Omental fat pad (tissue), 4 donors: ENCODE results near the gene VSTM2A. TPM values are rescaled to one million over a fixed set of nuclear protein-coding genes. Genes with fewer than 3 reads are reported as not detected.

ENCODE experiments used
- ATAC-seq: fragments of 150-250 bp; one replicate; pipeline ENCODE4 v1.9.1; 2016; ENCODE audit warnings: mild to moderate bottlenecking, moderate library complexity; ENCODE audit not compliant: low FRiP score
- DNase-seq: peaks from one replicate; pipeline ENCODE4 v3.0.0-alpha.2; 2019; ENCODE audit warnings: low spot score
- small RNA-seq: library from RNA; depleted of rRNA; stranded (forward); fragments of <200 nt; gene quantifications from one replicate; pipeline ENCODE3, GENCODE V24; 2016
- total RNA-seq, 4 donors: library from RNA; depleted of rRNA; stranded (reverse); fragments of >200 nt; gene quantifications; one replicate each; pipeline ENCODE4 v1.1.0, GENCODE V29; 2016
- TF ChIP-seq, protein P1 (sequence below), 3 donors: fragments of 450-650 bp; IDR thresholded peaks; one replicate each; pipeline ENCODE4 v1.5.1; 2016 to 2017; ENCODE audit warnings: antibody characterized with exemption in 3 of 3, mild to moderate bottlenecking in 3 of 3, moderate library complexity in 2 of 3

VSTM2A gene
- total RNA-seq, 4 donors from 2014 or later, result 0.37 TPM; not detected in 3

DNA sequence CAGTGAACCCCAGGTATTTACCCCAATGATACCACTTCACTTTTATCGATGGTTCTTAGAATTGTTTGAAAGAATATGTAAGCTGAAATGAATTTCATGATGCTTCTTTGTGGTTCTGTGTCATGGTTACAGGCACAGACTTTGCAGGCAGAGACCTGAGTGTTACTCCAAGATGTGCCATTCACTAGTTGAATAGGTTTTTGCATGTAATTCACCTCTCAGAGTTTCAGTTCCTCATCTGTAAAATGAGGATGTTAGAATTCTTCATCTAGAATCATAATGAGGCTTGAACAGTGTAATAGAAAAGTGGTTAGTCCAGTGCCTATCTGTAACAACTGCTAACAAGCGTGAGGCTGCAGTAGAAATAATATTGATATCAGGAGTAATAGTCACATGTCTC lies 54.6 kb downstream of the VSTM2A start:
- ATAC-seq, result no peak
- no peak for DNase-seq
- TF ChIP-seq, protein P1, sequence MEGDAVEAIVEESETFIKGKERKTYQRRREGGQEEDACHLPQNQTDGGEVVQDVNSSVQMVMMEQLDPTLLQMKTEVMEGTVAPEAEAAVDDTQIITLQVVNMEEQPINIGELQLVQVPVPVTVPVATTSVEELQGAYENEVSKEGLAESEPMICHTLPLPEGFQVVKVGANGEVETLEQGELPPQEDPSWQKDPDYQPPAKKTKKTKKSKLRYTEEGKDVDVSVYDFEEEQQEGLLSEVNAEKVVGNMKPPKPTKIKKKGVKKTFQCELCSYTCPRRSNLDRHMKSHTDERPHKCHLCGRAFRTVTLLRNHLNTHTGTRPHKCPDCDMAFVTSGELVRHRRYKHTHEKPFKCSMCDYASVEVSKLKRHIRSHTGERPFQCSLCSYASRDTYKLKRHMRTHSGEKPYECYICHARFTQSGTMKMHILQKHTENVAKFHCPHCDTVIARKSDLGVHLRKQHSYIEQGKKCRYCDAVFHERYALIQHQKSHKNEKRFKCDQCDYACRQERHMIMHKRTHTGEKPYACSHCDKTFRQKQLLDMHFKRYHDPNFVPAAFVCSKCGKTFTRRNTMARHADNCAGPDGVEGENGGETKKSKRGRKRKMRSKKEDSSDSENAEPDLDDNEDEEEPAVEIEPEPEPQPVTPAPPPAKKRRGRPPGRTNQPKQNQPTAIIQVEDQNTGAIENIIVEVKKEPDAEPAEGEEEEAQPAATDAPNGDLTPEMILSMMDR (IDR thresholded peaks at IDR 0.05), result no peak

DNA sequence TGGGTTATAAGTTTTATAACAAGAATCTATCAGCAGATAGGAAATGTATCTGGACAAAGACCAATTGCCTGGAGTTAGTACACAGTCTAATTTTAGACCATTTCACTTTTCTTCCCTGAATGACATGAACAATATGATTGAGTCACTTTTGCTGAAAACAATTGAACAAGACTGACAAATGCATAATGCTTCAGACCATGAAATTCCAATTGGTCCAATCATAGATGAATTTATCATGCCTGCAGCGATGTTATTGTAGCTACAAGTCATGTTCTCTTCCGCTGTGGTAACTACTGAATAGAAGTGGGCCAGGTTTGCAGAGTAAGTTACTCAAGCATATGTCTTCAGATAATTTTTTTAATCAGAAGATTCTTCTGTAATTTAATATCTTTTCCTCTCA lies 73.4 kb downstream of the VSTM2A start:
- ATAC-seq, result no peak
- DNase-seq, result no peak
- TF ChIP-seq, protein P1 (IDR thresholded peaks at IDR 0.05), result no peak

Small RNAs within 50 kb of the gene (small RNA-seq; reads per million reads assigned to genes)
- gene RNU6-1125P, result not detected

Other genes with a start within 250 kb of the VSTM2A start
- gene SEC61G, start 216.8 kb downstream of the VSTM2A start, total RNA-seq, result 100 to 1,000 TPM; 154 to 350 (median 272) TPM